HEK293T (cell line): ENCODE data around the gene SEMA4A.

Experiments
- BHLHE40 ChIP-seq: fragments of 450-650 bp; IDR thresholded peaks from 2 replicates; pipeline ENCODE4 v1.6.1; 2016; ENCODE audit warnings: mild to moderate bottlenecking, moderate library complexity, borderline replicate concordance
- CTBP1 ChIP-seq: fragments of 450-650 bp; IDR thresholded peaks from 2 replicates; pipeline ENCODE4 v1.6.1; 2016; ENCODE audit warnings: borderline replicate concordance
- FOXA1 ChIP-seq: fragments of 450-650 bp; IDR thresholded peaks from 2 replicates; pipeline ENCODE4 v1.6.1; 2016; ENCODE audit warnings: mild to moderate bottlenecking
- FOXM1 ChIP-seq: fragments of 450-650 bp; IDR thresholded peaks from 2 replicates; pipeline ENCODE4 v1.6.1; 2017; ENCODE audit warnings: mild to moderate bottlenecking, borderline replicate concordance
- L3MBTL2 ChIP-seq: fragments of 450-650 bp; conservative IDR thresholded peaks from 2 replicates; pipeline ENCODE4 v1.6.1; 2016; ENCODE audit warnings: mild to moderate bottlenecking
- PKNOX1 ChIP-seq: fragments of 450-650 bp; IDR thresholded peaks from 2 replicates; pipeline ENCODE4 v1.6.1; 2016
- SP1 ChIP-seq: fragments of 450-650 bp; IDR thresholded peaks from 2 replicates; pipeline ENCODE4 v1.6.1; 2017
- SUZ12 ChIP-seq: fragments of 450-650 bp; IDR thresholded peaks from 2 replicates; pipeline ENCODE4 v1.6.1; 2016; ENCODE audit warnings: mild to moderate bottlenecking
- TARDBP ChIP-seq: fragments of 450-650 bp; IDR thresholded peaks from 2 replicates; pipeline ENCODE4 v1.6.1; 2016
- ZNF384 ChIP-seq: fragments of 450-650 bp; IDR thresholded peaks from 2 replicates; pipeline ENCODE4 v1.6.1; 2016

GRCh38 chr1:156180471-156180870, 27.1 kb downstream of the SEMA4A start:
- TF ChIP-seq CTBP1 (no peak), FOXM1 (no peak), BHLHE40 (no peak), FOXA1 (no peak), SP1 (no peak), ZNF384 (no peak), PKNOX1 (no peak), L3MBTL2 (no peak), SUZ12 (no peak), TARDBP (no peak)
